ENCODE measurements around the gene CDX2.

The CDX2 gene

DNA sequence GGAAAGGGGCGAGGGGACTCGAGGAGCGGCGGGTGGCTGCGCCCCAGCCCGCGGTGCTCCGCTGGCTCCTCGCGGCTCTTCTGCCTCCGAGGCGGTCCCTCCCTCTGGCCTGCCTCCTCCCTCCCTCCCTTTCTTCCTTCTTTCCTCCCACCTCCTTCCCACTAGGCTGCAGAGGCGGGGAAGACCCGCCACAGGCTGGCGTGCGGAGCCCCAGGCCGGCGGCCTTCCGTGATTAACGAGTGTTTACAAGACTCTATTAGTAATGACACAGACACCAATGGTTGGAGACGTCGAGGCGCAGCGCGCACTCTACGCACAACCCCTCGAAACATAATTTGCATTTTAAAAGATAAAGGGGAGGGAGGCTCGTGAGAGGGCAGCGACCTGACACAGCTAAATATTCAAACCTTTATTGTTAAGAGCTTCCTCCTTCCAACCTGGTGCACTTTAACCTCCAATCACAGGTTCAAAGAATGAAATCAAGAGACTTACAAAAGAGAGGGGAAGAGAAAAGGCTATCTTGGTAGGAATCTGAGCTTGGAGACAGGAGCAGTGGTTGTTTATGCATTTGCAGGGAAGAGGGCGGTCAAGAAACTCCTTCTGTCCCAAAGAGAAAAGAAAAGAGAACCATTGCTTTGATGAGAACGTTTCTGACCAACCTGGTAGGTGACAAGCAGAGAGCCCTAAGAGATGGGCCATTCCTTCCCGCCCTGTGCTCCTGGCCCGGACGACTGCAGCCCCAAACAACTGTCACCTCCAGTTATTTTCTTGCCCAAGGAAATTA lies at the start of gene CDX2:
Gene CDX2 (minus strand): TSS at position 234 of the 784 bp plus-strand sequence. CDS start 309 bp downstream, outside the sequence.
- no peaks in the 10 kb centered on the region for H3K9me2 ChIP-seq (replicated peaks; ENCODE audit: control insufficient read depth, low read length)
- H3K79me2 ChIP-seq (ENCODE audit: control insufficient read depth, low read length): no peaks in the 10 kb centered on the region
- TF ChIP-seq CTCF (IDR thresholded peaks at IDR 0.05; ENCODE audit: low read depth, low read length, poor library complexity, severe bottlenecking): no peak
- TF ChIP-seq EZH2phosphoT487 (IDR thresholded peaks at IDR 0.05; ENCODE audit: borderline replicate concordance, low read length): no peak
- H3K4me1 ChIP-seq (ENCODE audit: control insufficient read depth, low read length): no peaks in the 10 kb centered on the region
- peaks cover 6% of the 10 kb centered on the region; the same call in 1 of the 2 replicates for H3K27me3 ChIP-seq (ENCODE audit: control insufficient read depth, low read length)
- H3K4me3 ChIP-seq (ENCODE audit: low read length): no peak within 1 kb of the TSS
- H3K27ac ChIP-seq (ENCODE audit: low read depth, low read length): no peak within 1 kb of the TSS
- no peaks in the 10 kb centered on the region for H3K36me3 ChIP-seq (ENCODE audit: control insufficient read depth, low read length)
- H3K4me2 ChIP-seq (ENCODE audit: low read length): no peak within 1 kb of the TSS
- no peaks in the 10 kb centered on the region for H3K9me3 ChIP-seq (ENCODE audit: control insufficient read depth, insufficient read depth, low read length)
- H4K20me1 ChIP-seq (ENCODE audit: control insufficient read depth, insufficient read depth, low read depth, low read length): no peaks in the 10 kb centered on the region
- H3F3A ChIP-seq (ENCODE audit: control insufficient read depth, insufficient read depth): no peaks in the 10 kb centered on the region

DNA sequence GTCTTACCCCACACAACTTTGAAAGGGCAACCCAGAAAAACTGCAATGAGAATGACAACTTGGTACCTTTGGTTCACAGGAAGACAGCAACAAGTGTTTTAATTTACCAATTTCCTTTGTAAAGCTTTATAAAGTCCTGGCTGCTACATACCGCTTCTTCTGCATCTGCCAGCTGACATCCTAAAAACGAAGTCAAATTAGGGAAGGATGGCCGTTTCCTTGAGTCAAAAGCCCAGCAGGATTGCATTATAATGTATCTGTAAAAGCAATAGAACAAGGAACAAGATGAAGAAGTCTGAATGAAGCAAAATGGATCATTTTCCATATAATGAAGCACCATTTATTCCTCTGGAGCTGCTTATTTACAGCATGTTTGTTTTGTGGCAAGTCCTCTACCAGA lies 45.2 kb upstream of the CDX2 start:
- peaks cover 9% of the 10 kb centered on the region for H3K4me1 ChIP-seq (ENCODE audit: control insufficient read depth, low read length)
- no peaks in the 10 kb centered on the region for H3K36me3 ChIP-seq (ENCODE audit: control insufficient read depth, low read length)
- no peaks in the 10 kb centered on the region for H3K79me2 ChIP-seq (ENCODE audit: control insufficient read depth, low read length)
- H3K4me2 ChIP-seq (ENCODE audit: low read length): no peak overlapping the region
- H3K4me3 ChIP-seq (ENCODE audit: low read length): no peak overlapping the region
- H3K27ac ChIP-seq (ENCODE audit: low read depth, low read length): no peak overlapping the region
- H3F3A ChIP-seq (ENCODE audit: control insufficient read depth, insufficient read depth): no peaks in the 10 kb centered on the region
- no peaks in the 10 kb centered on the region for H3K9me2 ChIP-seq (replicated peaks; ENCODE audit: control insufficient read depth, low read length)
- no peak for TF ChIP-seq EZH2phosphoT487 (IDR thresholded peaks at IDR 0.05; ENCODE audit: borderline replicate concordance, low read length)
- no peak for TF ChIP-seq CTCF (IDR thresholded peaks at IDR 0.05; ENCODE audit: low read depth, low read length, poor library complexity, severe bottlenecking)
- H3K27me3 ChIP-seq (ENCODE audit: control insufficient read depth, low read length): no peaks in the 10 kb centered on the region
- H3K9me3 ChIP-seq (ENCODE audit: control insufficient read depth, insufficient read depth, low read length): no peaks in the 10 kb centered on the region
- H4K20me1 ChIP-seq (ENCODE audit: control insufficient read depth, insufficient read depth, low read depth, low read length): no peaks in the 10 kb centered on the region

GRCh38 chr13:28013482-28013881 lies 44.4 kb upstream of the CDX2 start:
- Histone ChIP-seq H3K9me2 (replicated peaks; ENCODE audit: control insufficient read depth, low read length) (no peaks in the 10 kb centered on the region), H3K27me3 (ENCODE audit: control insufficient read depth, low read length) (no peaks in the 10 kb centered on the region), H3K79me2 (ENCODE audit: control insufficient read depth, low read length) (no peaks in the 10 kb centered on the region), H3K4me2 (ENCODE audit: low read length) (no peak overlapping the region), H3K27ac (ENCODE audit: low read depth, low read length) (no peak overlapping the region), H3K36me3 (ENCODE audit: control insufficient read depth, low read length) (no peaks in the 10 kb centered on the region), H3K4me3 (ENCODE audit: low read length) (no peak overlapping the region), H3K9me3 (ENCODE audit: control insufficient read depth, insufficient read depth, low read length) (no peaks in the 10 kb centered on the region), H3K4me1 (ENCODE audit: control insufficient read depth, low read length) (peaks cover 9% of the 10 kb centered on the region), H3F3A (ENCODE audit: control insufficient read depth, insufficient read depth) (no peaks in the 10 kb centered on the region), H4K20me1 (ENCODE audit: control insufficient read depth, insufficient read depth, low read depth, low read length) (no peaks in the 10 kb centered on the region)
- TF ChIP-seq CTCF (IDR thresholded peaks at IDR 0.05; ENCODE audit: low read depth, low read length, poor library complexity, severe bottlenecking) (no peak), EZH2phosphoT487 (IDR thresholded peaks at IDR 0.05; ENCODE audit: borderline replicate concordance, low read length) (no peak)
